MM.1S (cell line): ENCODE data around the gene TUBA4B.

ENCODE experiments used
- DNase-seq: peaks from one replicate; pipeline ENCODE4 v3.0.0-alpha.2; 2015
- H2AFZ ChIP-seq: fragments of 300-600 bp; sonication (generic); 2 replicates; pipeline ENCODE4 v1.6.0; 2016; ENCODE audit warnings: antibody characterized with exemption, low read length
- H3F3A ChIP-seq: fragments of 300-600 bp; sonication (generic); 2 replicates; pipeline ENCODE4 v1.6.1; 2016; ENCODE audit warnings: mild to moderate bottlenecking, antibody characterized with exemption, low read length, moderate library complexity, mixed read lengths; ENCODE audit not compliant: insufficient read depth
- H3K27ac ChIP-seq: fragments of 300-600 bp; sonication (generic); 2 replicates; pipeline ENCODE4 v1.5.1; 2016; ENCODE audit warnings: mild to moderate bottlenecking, low read length
- H3K27me3 ChIP-seq: fragments of 300-600 bp; sonication (generic); replicated peaks from 2 replicates; pipeline ENCODE4 v1.6.0; 2016; ENCODE audit warnings: low read length; ENCODE audit not compliant: insufficient read depth
- H3K36me3 ChIP-seq: fragments of 300-600 bp; sonication (generic); replicated peaks from 2 replicates; pipeline ENCODE4 v1.6.1; 2016; ENCODE audit warnings: mild to moderate bottlenecking, low read length, mixed read lengths; ENCODE audit not compliant: insufficient read depth
- H3K4me1 ChIP-seq: fragments of 300-600 bp; sonication (generic); 2 replicates; pipeline ENCODE4 v1.6.1; 2016; ENCODE audit warnings: low read length, mixed read lengths
- H3K4me2 ChIP-seq: fragments of 300-600 bp; sonication (generic); 2 replicates; pipeline ENCODE4 v1.6.0; 2016; ENCODE audit warnings: low read depth, low read length
- H3K4me3 ChIP-seq: fragments of 300-600 bp; sonication (generic); 2 replicates; pipeline ENCODE4 v1.5.1; 2016; ENCODE audit warnings: low read length, mixed read lengths
- H3K79me2 ChIP-seq: fragments of 300-600 bp; sonication (generic); 2 replicates; pipeline ENCODE4 v1.6.1; 2016; ENCODE audit warnings: mixed run types, low read length, mixed read lengths
- H3K9ac ChIP-seq: fragments of 300-600 bp; sonication (generic); 2 replicates; pipeline ENCODE4 v1.6.1; 2016; ENCODE audit warnings: low read length, mixed read lengths
- H3K9me2 ChIP-seq: fragments of 300-600 bp; sonication (generic); replicated peaks from 2 replicates; pipeline ENCODE4 v1.6.1; 2016; ENCODE audit warnings: mild to moderate bottlenecking, low read length, mixed read lengths; ENCODE audit not compliant: insufficient read depth
- H3K9me3 ChIP-seq: fragments of 300-600 bp; sonication (generic); replicated peaks from 2 replicates; pipeline ENCODE4 v1.6.1; 2016; ENCODE audit warnings: mild to moderate bottlenecking, low read length, mixed read lengths; ENCODE audit not compliant: insufficient read depth
- H4K20me1 ChIP-seq: fragments of 300-600 bp; sonication (generic); 2 replicates; pipeline ENCODE4 v1.6.1; 2016; ENCODE audit warnings: mild to moderate bottlenecking, low read length, moderate library complexity, mixed read lengths; ENCODE audit not compliant: insufficient read depth
- CTCF ChIP-seq: fragments of 300-600 bp; sonication (generic); IDR thresholded peaks from 2 replicates; pipeline ENCODE4 v1.5.1; 2016; ENCODE audit warnings: antibody characterized with exemption, low read length, mixed read lengths
- EZH2 ChIP-seq: fragments of 300-600 bp; sonication (generic); optimal IDR thresholded peaks from 2 replicates; pipeline ENCODE3; 2017; ENCODE audit warnings: low read depth, mild to moderate bottlenecking, antibody characterized with exemption, low read length, mixed read lengths
- EZH2phosphoT487 ChIP-seq: fragments of 300-600 bp; sonication (generic); IDR thresholded peaks from 2 replicates; pipeline ENCODE4 v1.6.1; 2018; ENCODE audit warnings: antibody characterized with exemption, low read length

Gene TUBA4B

GRCh38 chr2:219245899-219246230 lies 7.2 kb upstream of the TUBA4B start:
- DNase-seq, result no peak
- peaks cover 31% of the 10 kb centered on the region for H3F3A ChIP-seq
- no peaks in the 10 kb centered on the region for H3K9me2 ChIP-seq
- H3K4me1 ChIP-seq, result peaks cover 47% of the 10 kb centered on the region
- no peaks in the 10 kb centered on the region for H4K20me1 ChIP-seq
- H3K9me3 ChIP-seq, result no peaks in the 10 kb centered on the region
- H3K9ac ChIP-seq, result peak overlapping the region; percentile 93
- peak overlapping the region; percentile 89 for H3K4me3 ChIP-seq
- H3K4me2 ChIP-seq, result peak overlapping the region; percentile 94
- 0 out of 2 replicates have a peak, but pooled peaks cover 4% of the 10 kb centered on the region for H3K36me3 ChIP-seq
- H3K27ac ChIP-seq, result peak overlapping the region; percentile 62; the same call in 1 of the 2 replicates
- TF ChIP-seq CTCF (no peak), EZH2phosphoT487 (no peak)
- peak overlapping the region; percentile 57; the same call in 1 of the 2 replicates for H2AFZ ChIP-seq
- no peaks in the 10 kb centered on the region for H3K27me3 ChIP-seq
- H3K79me2 ChIP-seq, result peaks cover 39% of the 10 kb centered on the region

GRCh38 chr2:219246559-219246958 lies 6.5 kb upstream of the TUBA4B start:
- Histone ChIP-seq H3K4me1 (peaks cover 52% of the 10 kb centered on the region), H3K9me2 (no peaks in the 10 kb centered on the region), H3K27me3 (no peaks in the 10 kb centered on the region), H3K4me2 (peak overlapping the region; percentile 94; the same call in 1 of the 2 replicates), H3K4me3 (no peak overlapping the region), H3K9ac (no peak overlapping the region), H3K79me2 (peaks cover 46% of the 10 kb centered on the region), H3K27ac (no peak overlapping the region), H4K20me1 (no peaks in the 10 kb centered on the region), H3F3A (peaks cover 31% of the 10 kb centered on the region), H2AFZ (no peak overlapping the region), H3K36me3 (0 out of 2 replicates have a peak, but pooled peaks cover 6% of the 10 kb centered on the region), H3K9me3 (no peaks in the 10 kb centered on the region)
- TF ChIP-seq EZH2 (no peak), CTCF (no peak), EZH2phosphoT487 (no peak)
- no peak for DNase-seq

- no peaks in the 10 kb centered on the region for H3K9me3 ChIP-seq
- H3K27me3 ChIP-seq, result no peaks in the 10 kb centered on the region
- no peak overlapping the region for H3K4me3 ChIP-seq
- TF ChIP-seq EZH2phosphoT487 (no peak), EZH2 (no peak), CTCF (no peak)
- H4K20me1 ChIP-seq, result no peaks in the 10 kb centered on the region
- H2AFZ ChIP-seq, result no peak overlapping the region
- 0 out of 2 replicates have a peak, but pooled peaks cover 6% of the 10 kb centered on the region for H3K36me3 ChIP-seq
- H3K4me1 ChIP-seq, result peaks cover 61% of the 10 kb centered on the region
- no peaks in the 10 kb centered on the region for H3K9me2 ChIP-seq
- peaks cover 60% of the 10 kb centered on the region for H3K79me2 ChIP-seq
- peak; percentile 49 for DNase-seq
- H3K9ac ChIP-seq, result no peak overlapping the region
- peak overlapping the region; percentile 41 for H3K4me2 ChIP-seq
- peak overlapping the region; percentile 89; the same call in 1 of the 2 replicates for H3K27ac ChIP-seq
- H3F3A ChIP-seq, result peaks cover 31% of the 10 kb centered on the region
These were observed 5.1 kb upstream of the TUBA4B start for GRCh38 chr2:219247678-219248642.
